GM18909 (cell line): ENCODE results near the gene FAM162A.

ENCODE experiments used
- ATAC-seq: cut with Tn5 transposase; IDR thresholded peaks from one replicate; pipeline ENCODE4 v1.9.1; 2021; ENCODE audit warnings: mild to moderate bottlenecking; ENCODE audit not compliant: unreplicated experiment, poor library complexity

Gene FAM162A

GRCh38 chr3:122382888-122383666 is 905 bp upstream of the FAM162A start, which contains the start of gene MIX23:
TSS of gene MIX23 (minus strand) at chr3:122383231. CDS start at chr3:122383224, 7 bp downstream.
- ATAC-seq = peak; percentile 46

GRCh38 chr3:122387709-122388108 is 3.7 kb downstream of the FAM162A start:
- no peak for ATAC-seq

DNA sequence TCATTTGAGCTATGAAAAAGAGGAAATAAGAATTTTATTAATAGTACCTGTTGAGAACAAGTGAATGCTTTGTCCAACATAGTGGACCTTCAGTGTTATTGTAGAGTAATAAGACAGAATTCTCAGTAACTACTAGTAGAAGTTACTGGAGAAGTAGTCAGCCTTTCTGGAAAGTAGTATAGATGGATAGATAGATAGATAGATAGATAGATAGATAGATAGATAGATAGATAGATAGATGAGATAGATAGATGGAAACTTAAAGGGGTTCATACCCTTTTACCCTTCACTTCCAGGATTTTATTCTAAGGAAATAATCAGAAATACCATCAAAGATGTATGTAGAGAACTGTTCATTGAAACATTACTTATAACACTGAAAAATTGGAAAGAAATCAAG is 5.2 kb downstream of the FAM162A start:
- no peak for ATAC-seq

DNA sequence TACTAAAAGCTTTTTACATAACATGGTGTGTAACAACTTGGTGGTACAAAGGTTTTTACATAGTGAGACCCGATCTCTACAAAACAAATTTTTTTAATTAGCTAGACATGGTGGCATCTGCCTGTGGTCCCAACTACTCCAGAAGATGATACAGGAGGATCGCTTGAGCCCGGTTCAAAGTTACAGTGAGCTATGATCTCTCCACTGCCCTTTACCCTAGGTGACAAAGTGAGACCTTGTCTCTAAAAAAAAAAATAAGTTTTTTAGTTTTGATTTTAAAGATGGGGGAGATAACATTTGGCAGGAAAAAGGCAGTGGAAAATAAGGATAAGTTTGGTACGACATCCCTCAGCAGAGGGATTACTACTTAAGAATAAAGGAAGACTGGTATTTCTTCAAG is 5.9 kb downstream of the FAM162A start:
- ATAC-seq = no peak

GRCh38 chr3:122390665-122391064 is 6.7 kb downstream of the FAM162A start:
- no peak for ATAC-seq

GRCh38 chr3:122391681-122392446 is 7.9 kb downstream of the FAM162A start:
- no peak for ATAC-seq

- no peak for ATAC-seq
These were observed 9.2 kb downstream of the FAM162A start for GRCh38 chr3:122392868-122393844.

GRCh38 chr3:122394173-122394572 is 10.2 kb downstream of the FAM162A start:
- no peak for ATAC-seq

DNA sequence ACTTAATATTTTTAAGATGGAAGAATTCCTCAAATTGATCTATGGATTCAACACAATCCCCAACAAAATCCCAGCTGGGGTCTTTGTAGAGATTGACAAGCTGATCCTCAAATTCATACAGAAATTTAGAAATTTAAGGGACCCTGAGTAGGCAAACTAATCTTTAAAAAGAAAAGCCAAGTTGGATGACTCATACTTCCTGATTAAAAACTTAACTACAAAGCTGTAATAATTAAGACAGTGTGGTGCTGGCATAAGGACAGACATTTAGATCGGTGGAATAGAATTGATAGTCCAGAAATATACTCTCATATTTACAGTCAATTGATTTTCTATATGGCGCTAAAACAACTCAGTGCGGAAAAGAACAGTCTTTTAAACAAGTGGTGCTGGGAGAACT is 11.6 kb downstream of the FAM162A start:
- ATAC-seq = no peak

DNA sequence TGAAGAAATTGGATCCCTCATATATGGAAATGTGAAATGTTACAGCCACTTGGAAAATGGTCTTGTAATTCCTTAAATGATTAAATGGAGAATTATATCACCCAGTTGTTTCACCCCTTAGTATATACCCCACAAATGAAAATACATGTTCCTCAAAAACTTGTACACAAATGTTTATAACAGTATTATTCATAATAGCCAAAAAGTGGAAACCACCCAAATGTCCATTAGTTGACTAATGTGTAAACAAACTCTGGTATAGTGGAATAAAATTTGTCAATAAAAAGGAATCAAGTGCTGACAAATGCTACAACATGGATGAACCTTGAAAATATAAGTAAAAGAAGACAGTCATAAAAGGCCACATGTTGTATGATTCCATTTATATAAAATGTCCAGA is 12.5 kb downstream of the FAM162A start:
- ATAC-seq = no peak

DNA sequence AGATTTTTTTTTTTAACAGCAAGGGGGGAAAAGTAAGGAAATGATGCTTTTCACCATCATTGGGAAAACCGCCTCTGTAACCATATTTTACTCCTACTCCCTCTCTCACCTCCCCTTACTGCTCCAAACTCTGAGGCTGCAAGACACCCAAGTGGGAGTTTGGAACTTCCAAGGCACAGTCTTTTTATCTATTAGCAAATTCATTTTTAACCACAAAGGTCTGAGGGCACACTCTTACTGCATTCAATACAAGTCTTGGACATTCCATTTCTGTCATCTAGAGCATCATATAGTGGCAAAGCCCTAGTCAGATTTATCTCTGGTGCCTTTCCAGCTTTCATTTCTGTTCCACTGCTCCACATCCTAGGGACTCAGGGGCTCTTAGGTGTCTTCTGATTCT is 13.2 kb downstream of the FAM162A start:
- ATAC-seq = no peak

DNA sequence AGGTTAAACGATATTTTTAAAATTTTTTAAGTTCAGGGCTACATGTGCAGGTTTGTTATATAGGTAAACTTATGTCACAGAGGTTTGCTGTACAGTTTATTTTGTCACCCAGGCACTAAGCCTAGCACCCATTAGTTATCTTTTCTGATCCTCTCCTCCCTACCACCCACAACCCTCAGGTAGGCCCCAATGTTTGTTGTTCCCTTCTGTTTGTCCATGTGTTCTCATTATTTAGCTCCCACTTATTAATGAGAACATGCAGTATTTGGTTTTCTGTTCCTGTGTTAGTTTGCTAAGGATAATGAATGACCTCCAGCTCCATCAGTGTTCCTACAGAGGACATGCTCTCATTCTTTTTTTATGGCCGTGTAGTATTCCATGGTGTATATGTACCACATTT is 14.9 kb downstream of the FAM162A start:
- no peak for ATAC-seq

- no peak for ATAC-seq
These were observed 19.5 kb downstream of the FAM162A start for GRCh38 chr3:122403489-122403888.

DNA sequence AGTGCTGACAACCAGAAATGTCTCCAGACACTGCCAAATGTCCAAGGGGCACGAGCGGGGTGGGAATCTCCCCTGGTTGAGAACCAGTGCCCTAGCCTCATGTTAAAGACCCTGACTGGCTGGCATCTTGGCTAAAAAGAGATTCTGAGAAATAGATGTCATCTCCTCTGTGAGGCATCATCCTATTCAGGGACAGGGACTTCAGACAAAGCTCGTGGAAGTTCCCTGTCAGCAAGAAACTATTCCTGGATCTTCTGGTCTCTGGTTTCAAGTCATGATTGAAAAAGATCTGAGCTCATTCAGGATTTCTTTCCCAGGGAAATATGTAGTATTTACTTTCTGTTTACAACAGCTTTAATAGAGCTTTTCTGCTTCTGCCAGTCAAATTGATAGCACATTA is 21.0 kb downstream of the FAM162A start:
- no peak for ATAC-seq

DNA sequence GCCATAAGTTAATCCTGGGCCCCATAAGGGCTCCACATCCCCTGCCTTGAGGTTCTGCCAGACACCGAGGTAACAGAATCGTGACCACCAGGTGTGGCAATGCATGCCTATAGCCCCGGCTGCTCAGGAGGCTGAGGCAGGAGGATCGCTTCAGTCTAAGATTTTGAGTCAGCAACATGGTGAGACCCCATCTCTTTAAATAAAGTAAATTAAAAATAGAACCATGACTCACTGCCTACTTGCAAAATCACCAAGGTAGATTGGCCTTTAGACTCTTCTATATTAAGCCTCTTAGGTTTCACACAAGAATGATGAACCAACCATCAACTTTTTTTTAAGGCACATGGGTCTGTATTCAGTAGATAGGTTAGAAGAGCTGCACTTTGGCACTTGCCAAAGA is 22.2 kb downstream of the FAM162A start:
- ATAC-seq = no peak

GRCh38 chr3:122407946-122408345 is 24.0 kb downstream of the FAM162A start:
- no peak for ATAC-seq

DNA sequence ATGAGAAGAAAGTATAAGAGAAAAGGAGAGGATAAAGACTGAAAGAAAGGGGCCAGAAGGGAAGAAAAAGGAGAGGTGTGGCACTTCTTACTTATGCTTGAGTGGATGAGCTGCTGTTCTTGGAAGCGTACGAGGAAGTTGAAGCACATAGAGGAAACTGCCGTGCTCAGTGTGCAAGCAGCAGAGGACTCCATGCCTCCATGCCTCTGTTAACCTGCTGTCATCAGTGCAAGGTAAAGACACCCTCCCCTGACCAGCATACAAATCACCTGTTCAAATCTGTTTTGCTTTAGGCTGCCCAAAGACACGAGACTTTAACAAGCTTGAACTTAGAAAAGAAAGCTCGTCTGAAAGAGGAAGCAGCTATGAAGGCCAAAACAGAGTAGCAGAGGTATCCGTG is 25.5 kb downstream of the FAM162A start:
- ATAC-seq = no peak

DNA sequence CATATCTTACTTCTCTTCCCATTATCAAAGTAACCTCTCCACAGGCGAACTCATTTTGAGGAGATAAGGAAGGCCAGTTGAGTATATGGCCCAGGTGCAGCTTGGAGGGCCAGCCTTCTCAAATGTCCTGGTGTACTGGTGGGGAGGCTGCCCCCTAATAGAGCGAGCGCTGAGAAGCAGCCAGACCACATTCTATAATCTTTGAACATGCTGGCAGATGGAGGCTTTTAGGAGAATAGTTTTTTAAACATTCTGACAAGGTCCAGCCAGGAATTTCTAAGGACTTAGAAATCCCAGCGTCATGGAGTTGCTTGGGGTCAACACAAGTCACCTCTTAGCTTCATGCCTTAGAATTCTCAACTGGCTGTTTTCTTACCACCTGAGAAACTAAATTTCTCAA is 26.1 kb downstream of the FAM162A start:
- ATAC-seq = no peak

- ATAC-seq = no peak
These were observed 26.7 kb downstream of the FAM162A start for GRCh38 chr3:122410639-122411038.

DNA sequence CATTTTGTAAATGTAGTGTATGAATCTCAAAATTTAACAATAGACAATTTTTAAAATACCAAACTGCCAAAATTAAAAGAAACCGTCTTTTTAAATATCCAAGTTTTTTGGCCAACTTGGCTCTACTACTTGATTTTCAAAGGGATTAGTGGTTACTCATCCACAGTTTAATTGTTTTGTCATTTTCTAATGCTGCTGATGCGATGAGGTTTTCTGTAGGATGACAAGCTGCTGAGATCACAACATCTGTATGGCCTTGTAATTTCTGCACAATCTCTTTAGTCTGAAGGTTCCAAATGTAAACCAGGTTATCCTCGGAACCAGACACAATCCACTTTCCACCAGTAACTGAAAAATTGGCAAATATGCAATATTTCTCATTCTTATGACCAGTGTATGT is 30.4 kb downstream of the FAM162A start:
- ATAC-seq = no peak
